HepG2 (cell line): ENCODE results near the gene WDR37. TPM values are rescaled to one million over a fixed set of nuclear protein-coding genes. Genes with fewer than 3 reads are reported as not detected.
A peak's percentile ranks its signal among the peaks of the same experiment; 100 is the strongest.

Experiments used
- AHDC1 ChIP-seq: sonication (generic); formaldehyde crosslinking; IDR thresholded peaks from 2 replicates; pipeline ENCODE4 v1.5.1; 2020; ENCODE audit warnings: mild to moderate bottlenecking, missing genetic modification reagents, borderline replicate concordance
- ARID5B ChIP-seq: IDR thresholded peaks from 2 replicates; pipeline ENCODE4 v1.4.0; 2020; ENCODE audit warnings: mild to moderate bottlenecking, missing genetic modification reagents
- ATF7-NPFF ChIP-seq: sonication (generic); formaldehyde crosslinking; IDR thresholded peaks from 2 replicates; pipeline ENCODE4 v1.8.1; 2023; ENCODE audit warnings: mild to moderate bottlenecking, low read depth, missing genetic modification reagents, moderate library complexity
- BRD4 ChIP-seq: sonication (generic); formaldehyde crosslinking; IDR thresholded peaks from 2 replicates; pipeline ENCODE4 v1.4.0; 2020; ENCODE audit warnings: missing genetic modification reagents
- HDAC1 ChIP-seq: sonication (generic); formaldehyde crosslinking; IDR thresholded peaks from 2 replicates; pipeline ENCODE4 v1.5.1; 2020; ENCODE audit warnings: mild to moderate bottlenecking, missing genetic modification reagents
- JUNB ChIP-seq: sonication (generic); formaldehyde crosslinking; IDR thresholded peaks from 2 replicates; pipeline ENCODE4 v1.8.0; 2022; ENCODE audit warnings: missing genetic modification reagents, mild to moderate bottlenecking, borderline replicate concordance
- KDM5B ChIP-seq: sonication (generic); formaldehyde crosslinking; IDR thresholded peaks from 2 replicates; pipeline ENCODE4 v1.4.0; 2020; ENCODE audit warnings: missing genetic modification reagents, mild to moderate bottlenecking, borderline replicate concordance
- RFX1 ChIP-seq: fragments of 450-650 bp; IDR thresholded peaks from 2 replicates; pipeline ENCODE4 v1.6.1; 2017
- SALL1 ChIP-seq: sonication (generic); formaldehyde crosslinking; IDR thresholded peaks from 2 replicates; pipeline ENCODE4 v1.8.0; 2022; ENCODE audit warnings: mild to moderate bottlenecking, missing genetic modification reagents
- SP2 ChIP-seq: sonication (generic); formaldehyde crosslinking; IDR thresholded peaks from 2 replicates; pipeline ENCODE4 v1.5.1; 2020; ENCODE audit warnings: mild to moderate bottlenecking, missing genetic modification reagents
- SPEN ChIP-seq: sonication (generic); formaldehyde crosslinking; IDR thresholded peaks from 2 replicates; pipeline ENCODE4 v1.5.1; 2020; ENCODE audit warnings: low read depth, mild to moderate bottlenecking, missing genetic modification reagents
- TCF7L2 ChIP-seq: IDR thresholded peaks from 2 replicates; pipeline ENCODE4 v1.6.1; 2011; ENCODE audit warnings: mild to moderate bottlenecking, low read depth, low read length, moderate library complexity
- THRA ChIP-seq: sonication (generic); formaldehyde crosslinking; IDR thresholded peaks from 2 replicates; pipeline ENCODE4 v1.4.0; 2020; ENCODE audit warnings: missing genetic modification reagents, borderline replicate concordance
- ZNF143 ChIP-seq: sonication (generic); formaldehyde crosslinking; IDR thresholded peaks from 2 replicates; pipeline ENCODE4 v1.4.0; 2020; ENCODE audit warnings: missing genetic modification reagents
- ZNF792 ChIP-seq: IDR thresholded peaks from 2 replicates; pipeline ENCODE4 v1.6.1; 2016
- ZNF816 ChIP-seq: sonication (generic); formaldehyde crosslinking; IDR thresholded peaks from 2 replicates; pipeline ENCODE4 v1.8.0; 2022; ENCODE audit warnings: missing genetic modification reagents, mild to moderate bottlenecking, borderline replicate concordance
- polyA plus RNA-seq, 8 experiments: library from polyadenylated mRNA; depleted of rRNA in 3 of 8; stranded (reverse) in 7 of 8; unstranded in 1 of 8; fragments of >200 nt; fragmentation: Illumina TruSeq in 4 of 8; extraction: Trizol in 4 of 8; gene quantifications; 2 replicates each; pipeline versions ENCODE4 v1.2.1 to v1.2.3, GENCODE V29; 2011 to 2016; ENCODE audit warnings: low read depth in 4 of 8, missing spikeins in 1 of 8, mixed read lengths in 1 of 8; ENCODE audit not compliant: insufficient read depth in 1 of 8
- total RNA-seq, 5 experiments: library from RNA; depleted of rRNA; stranded (reverse); fragments of >200 nt; fragmentation: Illumina TruSeq; extraction: Trizol; gene quantifications; 2 replicates each; pipeline ENCODE4 v1.2.3, GENCODE V29; 2016; ENCODE audit warnings: low read depth in 1 of 5

WDR37 gene
- total and polyA plus RNA-seq, 2 of the 13 experiments (the other 11 are each of a cell fraction or from before 2014, with no cell fraction given), result 5.9 to 7.5 TPM

- peak; percentile 46; the same call in 1 of the 2 replicates for TF ChIP-seq ARID5B
- peak; percentile 61 for TF ChIP-seq SALL1
- peak; percentile 92 for TF ChIP-seq SP2 (CRISPR knock-in tag)
- TF ChIP-seq ZNF816 (CRISPR knock-in tag), result no peak
- peak; percentile 54; the same call in 1 of the 2 replicates for TF ChIP-seq ATF7-NPFF (CRISPR knock-in tag)
- TF ChIP-seq KDM5B (CRISPR knock-in tag), result peak; percentile 41; the same call in 1 of the 2 replicates
- TF ChIP-seq ZNF792 (CRISPR knock-in tag), result no peak; the same call in 1 of the 2 replicates
- TF ChIP-seq HDAC1 (CRISPR knock-in tag), result peak; percentile 88; the same call in 1 of the 2 replicates
- TF ChIP-seq BRD4 (CRISPR knock-in tag), result peak; percentile 16; the same call in 1 of the 2 replicates
- TF ChIP-seq SPEN (CRISPR knock-in tag), result peak; percentile 75
- TF ChIP-seq RFX1, result no peak
- TF ChIP-seq ZNF143 (CRISPR knock-in tag), result 0 out of 2 replicates have a peak, but pooled peaks have one; percentile 33
- peak; percentile 44; the same call in 1 of the 2 replicates for TF ChIP-seq AHDC1
- TF ChIP-seq THRA, result peak; percentile 23; the same call in 1 of the 2 replicates
- TF ChIP-seq TCF7L2, result no peak
- TF ChIP-seq JUNB (CRISPR knock-in tag), result no peak
These were observed at the start of gene WDR37 (continued) for GRCh38 chr10:1056326-1057105.
